Measurements from ENCODE around the gene NTPCR.

- TF ChIP-seq CTCF (optimal IDR thresholded peaks at IDR 0.05 in 1 of 3, IDR thresholded peaks at IDR 0.05 in 1 of 3, conservative IDR thresholded peaks at IDR 0.05 in 1 of 3; ENCODE audit: extremely low read depth in 1 of 3, insufficient read depth in 2 of 3, low read length in 3 of 3) (no peak), EZH2 (IDR thresholded peaks at IDR 0.05; ENCODE audit: low read length) (no peak)
These were observed 33.0 kb downstream of the NTPCR start for GRCh38 chr1:232983375-232983774.
